GM21447 (cell line): ENCODE data around the gene CAGE1.
A peak's percentile ranks its signal among the peaks of the same experiment; 100 is the strongest.

Experiments used
- ATAC-seq: cut with Tn5 transposase; IDR thresholded peaks from one replicate; pipeline ENCODE4 v1.9.1; 2021; ENCODE audit not compliant: unreplicated experiment

The CAGE1 gene

DNA sequence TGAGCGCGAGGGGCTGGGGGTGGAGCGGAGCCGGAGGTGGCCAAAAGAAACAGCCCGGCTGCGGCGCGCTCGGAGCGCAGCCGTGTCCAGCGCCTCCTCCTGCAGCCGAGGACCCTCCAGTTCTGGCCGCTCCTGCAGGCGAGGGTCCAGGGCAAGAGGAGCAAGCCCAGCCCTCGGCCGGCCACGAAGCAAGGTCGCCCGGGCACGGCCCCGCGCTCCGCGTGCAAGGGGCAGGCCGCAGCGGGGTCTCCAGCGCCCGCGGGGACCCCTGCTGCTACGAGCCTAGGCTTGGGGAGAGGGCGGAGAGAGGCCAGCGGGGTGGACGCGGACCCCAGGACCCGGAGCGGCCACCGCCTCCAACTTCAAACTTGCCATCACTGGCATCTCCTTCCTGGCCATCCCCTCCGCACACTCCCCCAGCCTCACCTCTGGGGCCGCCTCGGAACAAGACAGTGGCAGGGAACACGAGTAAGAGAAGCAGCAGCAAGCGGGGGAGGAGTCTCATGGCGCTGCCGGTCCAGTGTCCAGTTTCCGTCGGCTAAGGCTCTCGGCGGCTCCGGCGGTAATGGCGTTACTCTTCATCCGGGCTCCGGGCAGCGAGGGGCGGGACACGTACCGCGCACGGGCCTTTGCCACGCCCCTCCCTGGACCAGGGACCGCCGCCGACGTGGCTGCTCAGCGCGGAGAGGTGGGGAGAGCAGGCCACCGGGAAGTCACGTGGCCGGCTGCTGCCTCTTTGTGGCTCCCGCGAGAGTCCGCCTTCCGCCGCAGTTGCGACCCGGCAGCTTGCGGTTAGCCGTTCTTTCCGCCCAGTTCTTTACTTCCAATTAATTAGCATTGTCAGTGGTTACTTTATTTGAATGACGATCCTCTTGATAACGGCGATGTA, 76.7 kb downstream of the CAGE1 start, which contains the start of gene SSR1:
SSR1 (minus strand) TSS at position 584 of the 889 bp plus-strand sequence; CDS start at position 505, 79 bp downstream.
- peak; percentile 97 for ATAC-seq

DNA sequence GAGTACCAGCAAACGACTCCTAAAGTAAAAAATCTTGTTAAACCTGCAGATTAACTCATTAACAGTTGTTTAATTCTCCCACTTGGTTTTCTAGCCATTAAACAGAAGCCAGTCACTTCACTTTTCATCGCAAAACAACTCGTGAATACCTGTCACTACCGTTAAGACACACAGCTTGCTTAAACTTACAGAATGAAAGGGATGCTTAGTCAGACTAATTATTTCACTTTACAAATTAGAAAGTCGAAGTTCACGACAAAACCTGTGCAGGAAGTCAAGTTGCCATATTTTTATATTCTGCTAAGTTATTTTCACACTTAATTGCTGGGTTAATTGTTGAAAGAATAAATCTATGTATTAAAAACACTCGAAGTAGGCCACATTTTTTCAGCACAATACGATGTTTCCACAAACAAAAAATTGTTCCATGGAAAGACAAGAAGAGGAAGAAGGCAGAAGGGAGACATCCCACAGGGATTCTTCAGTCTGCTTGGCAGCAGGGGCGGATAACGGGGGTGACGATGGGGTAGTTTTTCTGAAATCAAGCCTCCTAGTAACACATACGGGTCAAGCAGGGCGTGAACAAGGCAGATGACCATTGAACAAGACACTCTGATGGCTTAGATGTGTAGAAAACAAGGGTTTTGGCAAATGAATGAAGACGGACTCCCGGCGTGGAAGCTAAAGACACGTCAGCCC, 77.5 kb downstream of the CAGE1 start:
- no peak for ATAC-seq

DNA sequence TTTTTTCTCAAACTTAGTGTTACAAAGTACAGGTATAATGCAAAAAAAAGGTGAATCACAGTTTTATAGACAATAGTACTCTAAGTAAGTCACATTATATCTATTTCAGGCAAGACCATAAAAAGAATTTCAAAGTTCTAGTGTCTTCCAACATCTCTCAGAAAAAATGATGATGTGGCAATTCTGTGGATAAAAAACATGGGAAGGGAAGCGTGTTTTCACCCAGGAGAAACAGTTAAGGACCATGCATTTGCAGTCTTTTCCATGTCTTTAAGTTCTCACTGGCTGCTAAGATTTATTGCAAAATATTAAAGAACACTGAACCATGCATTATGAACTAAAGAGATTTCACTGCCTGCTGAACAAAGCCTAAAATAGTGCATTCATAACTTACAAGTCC, 78.4 kb downstream of the CAGE1 start:
- no peak for ATAC-seq

DNA sequence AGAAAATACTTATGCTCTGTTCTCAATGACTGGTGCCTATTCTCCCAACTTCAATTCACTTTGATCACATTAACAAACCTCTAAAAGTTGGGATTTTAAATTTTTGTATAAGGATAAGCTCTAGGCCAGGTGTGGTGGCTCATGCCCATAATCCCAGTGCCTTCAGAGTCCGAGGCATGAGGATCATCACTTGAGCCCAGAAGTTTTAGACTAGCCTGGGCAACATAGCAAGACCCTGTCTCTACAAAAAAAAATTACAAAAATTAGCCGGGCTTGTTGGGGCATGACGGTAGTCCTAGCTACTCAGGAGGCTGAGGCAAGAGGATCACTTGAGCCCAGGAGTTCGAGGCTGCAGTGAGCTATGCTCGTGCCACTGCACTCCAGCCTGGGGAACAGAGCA, 80.5 kb downstream of the CAGE1 start:
- no peak for ATAC-seq

DNA sequence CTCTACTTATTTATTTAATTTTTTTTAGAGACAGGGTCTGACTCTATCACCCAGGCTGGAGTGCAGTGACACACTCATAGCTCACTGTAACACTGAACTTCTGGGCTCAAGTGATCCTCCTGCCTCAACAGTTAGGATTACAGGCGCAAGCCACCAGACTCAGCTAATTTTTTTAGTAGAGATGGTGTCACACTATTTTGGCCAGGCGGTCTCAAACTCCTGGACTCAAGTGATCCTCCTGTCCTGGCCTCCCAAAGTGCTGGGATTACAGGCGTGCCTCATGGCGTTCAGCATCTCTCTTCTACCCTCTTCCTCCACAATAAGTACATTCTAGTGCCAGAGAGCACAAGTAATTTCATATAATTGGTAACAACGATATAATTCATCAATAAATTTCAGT, 82.0 kb downstream of the CAGE1 start:
- ATAC-seq, result no peak

DNA sequence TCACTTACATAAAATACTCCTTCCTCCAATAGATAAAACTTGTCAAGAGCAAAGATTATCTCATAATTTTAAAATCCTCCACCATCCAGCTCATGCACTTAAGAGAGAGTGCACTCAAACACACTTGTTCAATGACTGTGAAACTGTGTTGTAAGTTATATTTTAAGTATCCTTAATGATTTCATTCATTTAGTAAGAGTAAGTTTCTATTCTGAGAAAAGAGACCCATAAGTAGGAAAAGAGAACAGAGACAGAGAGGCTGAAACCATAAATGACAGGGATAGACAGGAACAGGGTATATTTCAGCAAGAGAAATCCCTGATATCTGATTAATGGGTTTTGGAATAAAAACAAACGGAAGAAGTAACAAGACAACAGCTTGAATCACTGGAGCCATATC, 84.7 kb downstream of the CAGE1 start:
- no peak for ATAC-seq

DNA sequence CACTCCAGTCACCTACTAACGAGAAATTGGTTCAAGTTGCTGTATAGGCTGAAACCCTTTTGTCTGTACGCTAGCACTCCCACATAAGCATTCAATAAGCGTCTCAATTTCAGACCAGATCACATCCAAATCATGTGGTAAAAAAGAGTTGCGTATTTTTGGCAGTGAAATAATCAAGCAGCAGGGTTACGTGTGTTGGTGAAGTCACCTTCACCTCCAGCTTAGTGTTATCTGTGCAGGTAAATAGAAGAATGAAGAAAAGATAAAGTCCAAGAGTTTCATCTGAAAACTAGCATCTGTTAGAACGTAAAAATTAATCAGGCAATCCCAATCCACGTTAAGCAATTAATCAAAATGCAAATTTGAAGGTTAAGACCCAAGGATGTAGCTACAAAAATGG, 87.8 kb downstream of the CAGE1 start:
- no peak for ATAC-seq

DNA sequence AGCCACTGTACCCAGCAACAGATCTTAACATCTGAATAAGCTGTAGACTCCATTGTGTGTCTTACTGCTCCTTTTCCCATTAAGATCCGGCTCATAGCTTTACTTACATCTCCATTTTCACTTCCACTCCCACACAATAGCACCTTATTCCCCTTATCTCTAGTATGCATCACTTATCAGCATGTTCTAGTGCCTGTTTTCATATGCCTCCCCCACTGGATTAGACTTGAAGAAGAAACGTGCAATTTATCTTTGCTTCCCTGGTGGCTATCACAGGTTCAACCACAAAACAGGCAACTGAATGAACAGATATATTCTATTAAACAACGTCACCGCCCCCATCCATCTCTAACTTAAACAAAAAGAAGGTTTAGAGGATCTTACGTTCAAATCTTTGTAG, 88.6 kb downstream of the CAGE1 start:
- ATAC-seq, result no peak

DNA sequence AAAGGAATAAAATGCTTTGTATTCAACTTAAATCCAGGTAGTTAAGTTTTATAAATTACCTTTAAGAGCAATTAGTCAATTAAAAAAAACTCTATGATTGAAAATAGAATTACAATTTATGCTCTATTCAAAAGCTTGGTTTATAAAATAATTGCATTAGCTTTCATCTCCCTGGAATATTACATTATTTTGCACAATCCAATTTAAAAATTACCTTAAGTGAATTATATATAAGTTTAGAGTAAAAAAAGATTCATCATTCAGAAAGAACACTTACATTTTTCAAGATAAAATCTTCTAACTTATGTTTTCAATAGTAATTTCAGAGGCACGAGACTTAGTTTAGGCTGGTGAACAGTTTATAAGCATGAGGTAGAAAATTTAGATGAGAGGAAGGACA, 91.4 kb downstream of the CAGE1 start:
- no peak for ATAC-seq

DNA sequence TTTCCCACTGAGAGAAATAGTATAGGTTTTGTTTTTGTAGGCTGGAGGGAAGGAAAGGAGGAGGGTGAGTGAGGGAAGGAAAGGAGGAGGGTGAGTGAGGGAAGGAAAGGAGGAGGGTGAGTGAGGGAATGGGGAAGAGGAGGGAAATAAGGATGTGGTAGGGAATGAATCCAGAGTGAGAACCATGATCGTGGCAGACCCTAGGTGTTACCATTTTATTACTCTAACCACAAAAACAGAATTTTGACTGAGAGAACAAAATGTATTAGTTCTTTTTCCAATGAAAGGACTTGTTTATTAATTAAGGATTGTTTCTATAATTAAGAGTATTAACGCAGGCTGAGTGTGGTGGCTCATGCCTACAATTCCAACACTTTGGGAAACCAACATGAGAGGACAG, 92.9 kb downstream of the CAGE1 start:
- no peak for ATAC-seq

DNA sequence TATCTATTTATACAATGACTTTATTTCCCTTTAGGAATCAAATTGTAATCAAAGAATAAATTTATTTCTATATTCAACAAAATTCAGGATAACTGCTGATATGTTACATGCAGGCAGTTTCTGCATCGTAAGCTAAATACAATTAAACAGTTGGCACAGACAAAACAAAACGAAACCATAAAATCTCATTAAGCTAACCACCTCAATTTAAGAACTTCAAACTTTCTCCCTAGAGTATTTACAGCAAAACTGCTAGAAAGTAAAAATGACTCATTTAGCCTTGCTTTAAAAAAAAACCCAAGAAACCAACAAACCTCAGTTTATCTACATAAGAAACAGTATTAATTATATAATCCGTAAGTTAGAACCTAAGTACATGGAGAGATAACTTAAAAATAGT, 93.6 kb downstream of the CAGE1 start:
- no peak for ATAC-seq

DNA sequence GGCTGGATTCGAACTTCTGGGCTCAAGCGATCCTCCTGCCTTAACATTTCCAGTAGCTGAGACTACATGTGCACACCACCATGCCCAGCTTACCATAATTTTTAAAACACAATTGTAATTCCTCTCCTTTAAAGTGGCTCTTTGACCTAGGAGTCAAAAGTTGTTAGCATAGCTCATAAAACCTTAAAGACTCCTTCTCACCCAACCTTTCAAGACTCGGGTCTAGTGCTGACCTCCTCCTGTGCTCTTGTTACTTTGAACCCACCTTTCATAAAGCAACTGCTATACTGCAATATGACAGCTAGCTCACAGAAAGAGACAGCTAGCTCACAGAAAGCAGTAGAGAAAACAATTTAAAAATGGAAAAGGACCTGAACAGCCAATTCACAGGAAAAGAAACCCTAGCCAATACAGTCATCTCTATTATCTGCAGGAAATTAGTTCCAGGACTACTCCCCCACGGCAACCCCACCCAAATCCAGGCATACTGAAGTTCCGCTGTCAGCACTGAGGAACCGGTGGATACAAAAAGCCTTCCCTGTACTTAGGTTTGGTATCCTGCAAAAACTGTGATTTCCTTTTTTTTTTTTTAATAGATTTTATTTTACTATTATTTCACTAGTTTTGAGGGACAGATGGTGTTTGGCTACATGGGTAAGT, 96.8 kb downstream of the CAGE1 start:
- ATAC-seq, result no peak

DNA sequence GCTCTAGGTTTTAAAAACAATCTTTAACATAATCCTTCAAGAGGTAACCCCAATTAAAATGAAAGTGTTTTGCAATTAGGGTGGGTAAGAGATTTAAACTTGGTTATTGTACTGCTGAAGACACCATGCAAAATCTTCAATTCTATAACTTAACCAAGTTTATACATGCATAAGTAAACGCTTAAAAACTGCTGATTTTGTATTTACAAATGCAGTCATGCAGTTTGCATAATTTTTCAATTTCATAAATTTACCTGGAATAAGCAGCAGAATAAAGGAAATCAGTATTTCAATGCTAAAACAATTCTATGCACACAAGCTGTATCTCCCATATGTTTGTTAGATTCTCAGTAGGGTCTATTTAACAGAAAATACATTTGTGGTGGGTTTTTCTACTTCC, 99.5 kb downstream of the CAGE1 start:
- no peak for ATAC-seq

DNA sequence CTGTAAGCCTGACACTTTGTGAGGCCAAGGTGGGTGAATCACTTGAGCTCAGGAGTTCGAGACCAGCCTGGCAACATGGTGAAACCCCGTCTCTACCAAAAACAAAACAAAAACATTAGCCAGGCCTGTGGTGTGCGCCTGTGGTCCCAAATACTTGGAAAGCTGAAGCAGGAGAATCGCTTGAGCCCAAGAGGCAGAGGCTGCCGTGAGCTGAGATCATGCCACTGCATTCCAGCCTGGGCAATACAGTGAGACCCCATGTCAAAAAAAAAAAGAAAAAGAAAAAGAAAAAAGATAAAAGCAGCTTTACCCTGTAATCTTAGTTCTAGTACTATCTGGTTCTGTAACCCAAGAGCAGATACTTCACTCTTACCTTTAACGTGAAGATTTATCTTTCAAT, 104.1 kb downstream of the CAGE1 start:
- no peak for ATAC-seq

DNA sequence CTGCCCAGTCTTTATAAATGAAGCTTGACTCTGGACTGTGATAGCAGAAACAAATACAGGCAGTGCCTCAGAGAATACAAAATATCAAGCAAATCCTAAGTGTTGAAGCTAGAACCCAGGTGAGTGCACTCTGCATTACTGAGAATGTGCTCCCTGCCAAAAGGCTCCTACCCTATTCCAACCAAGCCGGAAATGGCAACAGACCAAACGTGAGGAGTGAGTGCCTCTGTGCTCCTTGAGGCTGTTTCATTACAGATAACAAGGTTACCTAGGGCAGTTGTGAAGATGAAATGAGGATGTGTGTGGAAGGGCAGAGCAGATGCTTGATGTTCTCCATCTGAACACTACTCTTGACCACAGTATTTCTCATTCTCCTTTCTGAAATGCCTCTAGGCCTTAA, 105.9 kb downstream of the CAGE1 start:
- ATAC-seq, result no peak

DNA sequence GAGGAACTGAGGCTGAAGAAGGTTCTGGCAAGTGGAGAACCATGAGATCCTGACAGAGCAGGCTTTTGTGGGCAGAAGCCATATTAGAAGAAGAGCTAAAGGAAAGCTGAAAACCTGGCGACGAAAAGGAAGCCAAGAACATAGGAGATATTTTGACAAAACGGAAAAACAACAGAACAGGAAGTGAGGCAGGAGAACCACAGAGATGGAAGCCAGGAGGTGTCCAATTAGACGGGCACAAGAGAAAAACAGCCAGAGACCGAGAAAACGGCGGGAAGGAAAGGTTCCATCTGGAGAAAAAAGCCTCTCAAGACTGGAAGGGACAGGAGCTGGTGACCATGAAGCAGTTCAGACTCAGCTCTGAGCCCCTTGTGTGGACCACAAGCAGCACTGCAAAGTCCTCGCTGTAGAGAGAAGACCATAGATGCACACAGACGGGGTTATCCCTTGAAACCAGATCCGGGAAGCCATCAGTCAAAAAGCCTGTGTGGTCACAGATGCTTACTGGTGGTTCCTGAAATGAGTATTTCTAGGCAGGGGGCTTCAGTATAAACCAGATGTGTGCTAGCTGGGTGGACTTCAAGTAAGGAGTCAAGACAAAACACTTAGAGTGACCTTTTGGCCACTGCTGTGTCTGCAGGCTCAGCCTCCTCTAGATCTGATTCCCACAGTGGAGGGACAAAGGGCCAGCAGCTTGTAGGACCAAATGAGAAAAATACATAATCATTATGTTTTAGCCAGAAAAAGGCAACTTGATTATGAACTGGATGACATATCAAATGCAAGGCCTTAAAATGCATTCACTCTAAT, 107.2 kb downstream of the CAGE1 start:
- ATAC-seq, result no peak
